GM21515 (cell line): ENCODE results near the gene BRD9.
"Not testable (repeated sequence)": the region's sequence is repeated elsewhere in the genome, so short reads cannot be mapped to it uniquely, and the experiment has no call there.

Source experiments
- ATAC-seq: cut with Tn5 transposase; IDR thresholded peaks from one replicate; pipeline ENCODE4 v1.9.1; 2021; ENCODE audit not compliant: unreplicated experiment

The BRD9 gene

GRCh38 chr5:881551-881935, 11.1 kb downstream of the BRD9 start:
- no peak for ATAC-seq

DNA sequence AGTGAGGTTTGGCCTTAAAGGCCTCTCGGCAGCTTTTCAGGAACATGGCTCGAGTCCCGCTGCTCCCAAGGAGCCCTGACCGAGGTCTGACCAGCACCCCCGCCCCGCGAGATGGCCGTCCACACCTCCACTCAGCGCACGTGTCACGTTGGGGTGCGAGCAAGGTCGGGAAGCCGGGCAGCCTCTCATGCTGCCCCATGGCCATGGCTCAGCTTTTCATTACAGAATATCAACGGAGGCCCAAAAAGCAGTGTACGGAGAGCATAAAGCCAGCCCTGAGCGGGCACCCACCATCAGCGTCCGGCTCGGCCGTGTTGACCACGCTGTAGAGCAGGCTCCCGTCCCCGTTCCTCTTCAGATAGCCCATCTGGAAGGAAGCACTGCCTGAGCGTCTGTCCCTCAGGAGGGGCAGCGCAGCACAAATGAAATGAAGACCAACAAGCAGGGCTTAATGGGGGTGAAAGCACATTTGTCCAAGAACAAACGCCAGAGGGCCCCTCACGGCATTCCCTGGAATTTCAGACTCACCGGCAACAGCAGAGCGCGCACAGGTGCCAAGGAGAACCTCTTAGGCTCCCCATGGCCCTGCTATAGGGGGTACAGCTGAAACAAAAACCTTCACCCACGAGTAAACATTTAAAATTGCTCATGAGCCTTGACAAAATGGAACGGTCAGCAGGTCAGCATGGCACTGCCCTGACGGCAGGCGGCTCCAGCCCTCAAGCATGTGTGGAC, 11.6 kb downstream of the BRD9 start:
- ATAC-seq: no peak

DNA sequence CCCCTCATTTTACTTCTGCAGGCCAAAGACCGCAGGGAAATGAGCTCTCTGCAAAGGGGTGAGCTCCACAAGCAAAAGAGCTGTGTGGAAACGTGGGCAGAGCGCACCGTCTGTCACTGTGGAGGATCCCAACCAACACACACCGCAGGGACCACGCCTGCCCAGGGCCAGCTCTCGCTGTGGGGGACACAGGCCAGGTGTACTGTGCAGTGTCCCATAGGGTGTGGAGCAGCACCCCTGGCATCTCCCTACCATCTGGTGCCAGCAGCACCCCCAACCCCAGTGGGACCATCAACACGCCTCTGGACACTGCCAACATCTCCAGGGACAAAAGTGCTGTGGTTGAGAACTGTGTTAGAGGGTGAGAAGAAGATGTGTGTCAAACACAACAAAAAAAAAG, 13.9 kb downstream of the BRD9 start:
- ATAC-seq: not testable (repeated sequence)

DNA sequence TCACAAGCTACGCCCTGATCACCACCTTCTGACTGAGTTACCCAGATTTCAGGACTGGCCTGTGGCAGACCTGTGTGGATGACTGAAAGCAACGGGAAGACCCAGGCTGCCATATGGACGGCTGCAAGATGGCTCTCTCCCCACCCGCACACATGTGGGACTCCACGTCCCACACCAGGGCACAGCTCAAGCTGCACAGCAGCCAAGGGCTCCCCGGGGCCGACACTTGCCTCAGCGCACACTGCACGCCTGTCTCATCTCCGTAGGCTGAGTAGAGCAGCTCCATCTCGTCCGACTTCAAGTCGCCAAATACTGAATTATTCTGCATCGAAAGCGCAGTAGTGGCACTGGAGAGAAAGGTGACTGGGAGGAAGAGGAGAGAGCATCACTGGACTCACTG, 14.5 kb downstream of the BRD9 start:
- ATAC-seq: no peak

GRCh38 chr5:876398-877365, 15.9 kb downstream of the BRD9 start:
- ATAC-seq: no peak

DNA sequence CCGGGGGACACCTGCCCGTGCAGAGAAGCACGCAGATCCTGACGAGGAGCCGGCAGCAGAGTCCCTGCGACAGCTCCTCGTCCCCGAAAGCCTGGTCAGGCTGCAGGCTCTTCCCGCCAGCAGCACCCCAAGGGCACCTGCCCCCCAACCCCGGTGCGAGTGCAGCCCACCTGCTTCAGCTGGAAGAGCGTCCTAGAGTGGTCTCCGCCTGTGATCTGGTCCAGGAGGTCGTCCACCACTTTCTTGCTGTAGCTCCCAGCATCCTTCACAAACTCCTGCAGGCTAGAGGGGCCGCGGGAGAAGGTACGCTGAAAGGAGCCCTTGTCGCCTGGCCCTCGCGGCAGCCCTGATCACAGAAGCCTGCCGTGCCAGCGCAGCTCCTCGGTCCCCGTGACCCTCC, 16.7 kb downstream of the BRD9 start:
- no peak for ATAC-seq

DNA sequence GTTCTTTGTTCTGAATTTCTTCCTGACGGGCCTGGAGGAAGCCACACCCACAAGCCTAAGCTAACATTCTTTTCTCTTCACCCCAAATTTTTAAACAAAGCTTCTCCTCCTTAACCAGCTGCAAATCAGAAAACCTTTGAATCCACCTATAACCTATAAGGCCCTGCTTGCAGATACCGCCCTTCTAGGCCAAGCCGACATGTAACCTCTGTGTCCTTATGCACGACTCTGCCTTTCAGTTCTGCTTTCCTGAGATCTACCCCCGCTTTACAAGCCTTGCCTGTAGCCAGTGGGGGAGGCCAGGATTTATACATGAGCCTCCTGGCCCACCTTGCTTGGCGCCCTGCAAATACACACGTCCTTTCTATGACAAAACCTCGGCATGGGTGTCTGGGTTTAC, 19.3 kb downstream of the BRD9 start:
- ATAC-seq: no peak

DNA sequence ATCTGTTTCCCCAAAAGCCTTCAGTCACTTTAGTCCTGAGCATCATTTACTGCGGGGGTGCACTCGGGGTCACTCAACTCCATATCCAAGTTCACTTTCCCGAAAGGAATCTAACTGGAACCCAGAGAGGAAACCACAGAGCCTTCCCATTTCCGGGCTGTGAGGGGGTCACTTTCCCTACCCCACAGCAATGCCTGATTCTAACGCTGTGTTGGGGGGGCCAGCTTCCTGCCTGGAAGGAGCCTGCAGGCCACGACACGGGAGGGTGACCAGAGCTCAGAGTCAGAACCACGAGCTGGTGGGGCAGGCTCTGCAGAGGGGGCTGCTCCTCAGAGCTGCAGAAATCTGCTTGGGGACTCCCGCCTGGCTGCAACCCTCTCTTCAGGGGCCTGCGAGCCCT, 20.3 kb downstream of the BRD9 start:
- ATAC-seq: no peak

DNA sequence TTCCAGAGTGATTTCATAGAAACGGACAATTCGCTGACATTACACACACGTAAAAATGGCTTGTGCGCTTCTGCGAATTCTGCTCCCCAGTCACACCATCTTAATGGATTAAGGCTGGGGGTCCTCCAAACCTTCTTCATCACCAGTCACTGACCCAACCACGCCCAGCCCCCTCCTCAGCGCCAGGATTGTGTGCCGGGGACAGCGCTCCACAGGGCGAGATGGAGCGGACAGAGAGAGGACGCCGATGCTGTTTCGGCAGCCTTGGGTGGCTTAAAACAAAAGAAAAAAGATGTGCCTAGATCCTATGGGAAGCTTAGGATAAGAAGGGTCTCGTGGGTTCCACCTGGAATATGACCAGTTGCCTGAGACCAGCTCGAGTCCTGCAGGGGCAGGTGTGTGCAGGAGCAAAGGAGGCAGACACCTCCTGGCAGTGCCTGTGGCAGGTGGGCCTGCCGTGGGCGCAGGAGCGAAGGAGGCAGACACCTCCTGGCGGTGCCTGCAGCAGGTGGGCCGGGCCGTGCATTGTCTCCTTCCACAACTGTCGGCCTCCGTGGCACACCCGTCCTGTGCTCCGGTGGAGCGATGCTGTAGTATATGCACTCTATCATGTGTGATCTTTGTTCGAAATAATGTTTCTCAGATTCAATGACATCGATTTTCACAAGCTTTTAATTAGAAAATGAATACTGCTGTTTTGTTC, 20.9 kb downstream of the BRD9 start:
- ATAC-seq: no peak

- ATAC-seq: no peak
These were observed 21.6 kb downstream of the BRD9 start for GRCh38 chr5:870956-871355.

DNA sequence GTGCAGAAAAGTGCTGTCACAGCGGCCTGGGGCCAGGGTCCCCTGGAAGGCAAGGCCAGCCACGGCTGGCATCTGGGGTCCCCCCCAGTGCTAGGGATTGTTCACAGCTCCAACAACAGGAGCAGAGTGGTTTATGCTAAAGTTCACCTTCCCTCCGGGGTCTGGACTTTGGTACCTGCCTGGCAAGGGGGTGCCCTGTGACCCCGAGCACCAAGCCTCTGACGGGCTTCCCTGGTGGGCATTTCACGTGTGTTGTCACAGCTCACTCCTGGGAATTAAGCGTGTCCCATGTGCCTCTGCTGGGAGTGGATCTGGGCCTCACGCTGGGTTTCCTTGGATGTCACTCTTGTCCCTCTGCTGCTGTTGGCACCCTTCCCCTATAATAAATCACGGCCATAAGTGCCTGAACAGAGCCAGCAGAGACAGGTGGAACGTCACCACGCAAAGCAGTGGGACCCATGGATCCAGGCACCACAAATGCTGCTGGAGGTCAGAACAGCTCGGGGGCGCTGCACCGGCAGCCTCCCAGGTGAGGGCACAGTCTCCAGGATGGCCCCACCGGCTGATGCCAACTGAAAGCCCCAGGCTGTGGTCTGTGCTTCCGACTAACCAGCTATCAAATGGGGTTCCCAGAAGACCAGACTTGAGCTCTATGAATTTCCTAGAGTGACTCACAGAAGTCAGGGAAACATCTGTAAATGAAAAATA, 24.0 kb downstream of the BRD9 start:
- no peak for ATAC-seq

DNA sequence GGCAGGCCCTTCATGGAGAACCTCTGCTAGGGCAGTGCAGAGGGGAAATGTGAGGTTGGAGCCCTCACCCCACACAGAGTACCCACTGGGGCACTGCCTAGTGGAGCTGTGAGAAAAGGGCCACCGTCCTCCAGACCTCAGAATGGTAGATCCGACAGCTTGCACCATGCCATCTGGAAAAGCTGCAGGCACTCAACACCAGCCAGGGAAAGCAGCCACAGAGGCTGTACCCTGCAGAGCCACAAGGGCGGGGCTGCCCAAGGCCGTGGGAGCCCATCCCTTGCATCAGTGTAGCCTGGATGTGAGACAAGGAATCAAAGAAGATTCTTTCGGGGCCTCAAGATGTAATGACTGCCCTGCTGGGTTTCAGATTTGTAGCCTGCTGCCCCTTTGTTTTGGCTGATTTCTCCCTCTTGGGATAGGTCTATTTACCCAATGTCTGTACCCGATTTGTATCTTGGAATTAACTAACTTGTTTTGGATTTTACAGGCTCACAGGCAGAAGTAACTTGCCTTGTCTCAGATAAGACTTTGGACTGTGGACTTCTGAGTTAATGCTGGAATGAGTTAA, 25.2 kb downstream of the BRD9 start:
- ATAC-seq: no peak

- ATAC-seq: no peak
These were observed 26.8 kb downstream of the BRD9 start for GRCh38 chr5:865771-866170.

DNA sequence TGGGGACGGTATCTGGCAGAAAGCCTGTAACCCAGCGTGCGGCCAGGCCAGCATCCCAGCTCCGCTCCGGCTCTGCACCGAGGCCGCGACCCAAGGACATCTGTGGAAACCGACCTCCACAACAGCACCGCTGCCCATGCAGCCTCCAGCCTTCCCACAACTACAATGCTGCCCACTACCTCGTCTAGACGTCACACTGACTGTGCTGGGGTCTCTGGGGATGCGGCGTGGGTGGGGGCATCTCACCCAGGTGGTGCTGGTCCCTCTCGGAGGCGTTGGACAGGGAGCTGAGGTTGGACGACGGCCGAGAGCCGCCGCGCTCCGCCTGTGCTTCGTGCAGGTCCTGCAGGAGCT, 27.5 kb downstream of the BRD9 start:
- ATAC-seq: no peak

GRCh38 chr5:864492-865167, 28.0 kb downstream of the BRD9 start:
- ATAC-seq: no peak

GRCh38 chr5:863244-863805, 29.3 kb downstream of the BRD9 start:
- no peak for ATAC-seq

GRCh38 chr5:862367-863243, 30.0 kb downstream of the BRD9 start:
- no peak for ATAC-seq

DNA sequence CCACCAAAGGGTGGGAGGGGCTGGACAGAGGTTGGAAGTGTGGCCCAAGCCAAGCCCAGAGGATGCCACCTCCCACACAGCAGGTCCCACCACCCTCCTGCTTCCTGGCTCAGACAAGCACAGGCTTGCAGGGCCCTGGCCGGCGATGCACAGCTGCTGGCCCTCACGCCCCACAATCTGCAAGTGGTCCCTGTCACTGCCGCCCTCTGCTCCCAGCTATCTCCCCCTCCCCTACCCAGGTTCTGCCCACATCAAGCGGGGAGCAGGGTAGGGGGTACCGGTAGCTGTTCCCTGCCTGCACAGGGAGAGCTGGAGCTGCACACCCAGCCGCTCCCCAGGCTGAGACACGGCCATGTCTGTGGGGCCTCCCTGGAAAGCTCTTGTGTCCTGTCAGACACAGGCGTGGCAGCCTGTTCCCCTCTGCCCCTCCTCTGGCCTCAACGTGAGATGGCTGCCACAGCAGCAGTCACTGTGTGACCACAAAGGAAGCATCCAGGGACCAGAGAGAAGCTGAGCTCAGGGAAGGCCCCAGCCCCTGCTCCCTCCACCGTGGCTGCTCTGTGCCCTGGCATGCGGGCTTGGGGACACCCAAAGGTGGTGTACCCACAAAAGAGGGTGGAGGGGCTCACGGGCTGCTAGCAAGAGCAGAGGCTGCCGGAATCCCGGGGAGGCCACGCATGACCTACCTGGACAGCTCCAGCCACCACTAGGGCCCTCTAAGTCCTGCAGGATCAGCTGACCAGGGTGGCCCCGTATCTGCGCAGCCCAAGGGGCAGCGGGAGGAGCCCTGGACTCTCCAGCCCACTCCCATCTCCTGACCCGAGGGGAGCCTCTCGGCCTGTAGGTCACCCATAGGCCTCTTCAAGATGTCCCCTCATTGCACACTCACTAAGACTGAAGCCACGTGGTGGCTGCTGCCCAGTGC, 30.9 kb downstream of the BRD9 start:
- ATAC-seq: no peak
